ENCODE measurements around the gene MEP1A.

DNA sequence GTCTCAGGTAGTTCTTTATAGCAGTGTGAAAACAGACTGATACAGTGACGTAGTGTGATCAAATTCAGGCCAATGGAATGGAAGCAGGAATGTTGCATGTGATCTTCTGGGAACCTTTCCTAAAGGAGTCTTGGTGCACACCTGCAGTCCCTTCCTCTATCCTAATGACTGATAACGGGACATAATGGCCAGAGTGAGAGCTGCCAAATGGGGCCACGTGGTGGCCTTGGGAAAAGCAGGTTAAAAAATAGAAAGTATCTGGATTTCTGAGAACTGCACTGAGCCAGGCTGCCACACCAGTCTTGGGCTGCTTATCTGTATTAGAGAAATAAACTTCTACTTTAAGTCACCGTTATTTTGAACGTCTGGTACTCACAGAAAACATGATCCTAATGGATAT lies 51.9 kb downstream of the MEP1A start:
- TF ChIP-seq POLR2A (IDR thresholded peaks at IDR 0.05; ENCODE audit: low read depth) (no peak), EP300 (IDR thresholded peaks at IDR 0.05) (no peak)
- TF ChIP-seq, protein P1, sequence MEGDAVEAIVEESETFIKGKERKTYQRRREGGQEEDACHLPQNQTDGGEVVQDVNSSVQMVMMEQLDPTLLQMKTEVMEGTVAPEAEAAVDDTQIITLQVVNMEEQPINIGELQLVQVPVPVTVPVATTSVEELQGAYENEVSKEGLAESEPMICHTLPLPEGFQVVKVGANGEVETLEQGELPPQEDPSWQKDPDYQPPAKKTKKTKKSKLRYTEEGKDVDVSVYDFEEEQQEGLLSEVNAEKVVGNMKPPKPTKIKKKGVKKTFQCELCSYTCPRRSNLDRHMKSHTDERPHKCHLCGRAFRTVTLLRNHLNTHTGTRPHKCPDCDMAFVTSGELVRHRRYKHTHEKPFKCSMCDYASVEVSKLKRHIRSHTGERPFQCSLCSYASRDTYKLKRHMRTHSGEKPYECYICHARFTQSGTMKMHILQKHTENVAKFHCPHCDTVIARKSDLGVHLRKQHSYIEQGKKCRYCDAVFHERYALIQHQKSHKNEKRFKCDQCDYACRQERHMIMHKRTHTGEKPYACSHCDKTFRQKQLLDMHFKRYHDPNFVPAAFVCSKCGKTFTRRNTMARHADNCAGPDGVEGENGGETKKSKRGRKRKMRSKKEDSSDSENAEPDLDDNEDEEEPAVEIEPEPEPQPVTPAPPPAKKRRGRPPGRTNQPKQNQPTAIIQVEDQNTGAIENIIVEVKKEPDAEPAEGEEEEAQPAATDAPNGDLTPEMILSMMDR (IDR thresholded peaks at IDR 0.05), result no peak

Measured in esophagus muscularis mucosa (tissue), 4 donors.